GM21717 (cell line): ENCODE measurements around the gene GNG14.
"Not testable (repeated sequence)": the region's sequence is repeated elsewhere in the genome, so short reads cannot be mapped to it uniquely, and the experiment has no call there.

Experiments
- ATAC-seq: cut with Tn5 transposase; IDR thresholded peaks from one replicate; pipeline ENCODE4 v1.9.1; 2021; ENCODE audit warnings: mild to moderate bottlenecking, moderate library complexity; ENCODE audit not compliant: unreplicated experiment

Gene GNG14

DNA sequence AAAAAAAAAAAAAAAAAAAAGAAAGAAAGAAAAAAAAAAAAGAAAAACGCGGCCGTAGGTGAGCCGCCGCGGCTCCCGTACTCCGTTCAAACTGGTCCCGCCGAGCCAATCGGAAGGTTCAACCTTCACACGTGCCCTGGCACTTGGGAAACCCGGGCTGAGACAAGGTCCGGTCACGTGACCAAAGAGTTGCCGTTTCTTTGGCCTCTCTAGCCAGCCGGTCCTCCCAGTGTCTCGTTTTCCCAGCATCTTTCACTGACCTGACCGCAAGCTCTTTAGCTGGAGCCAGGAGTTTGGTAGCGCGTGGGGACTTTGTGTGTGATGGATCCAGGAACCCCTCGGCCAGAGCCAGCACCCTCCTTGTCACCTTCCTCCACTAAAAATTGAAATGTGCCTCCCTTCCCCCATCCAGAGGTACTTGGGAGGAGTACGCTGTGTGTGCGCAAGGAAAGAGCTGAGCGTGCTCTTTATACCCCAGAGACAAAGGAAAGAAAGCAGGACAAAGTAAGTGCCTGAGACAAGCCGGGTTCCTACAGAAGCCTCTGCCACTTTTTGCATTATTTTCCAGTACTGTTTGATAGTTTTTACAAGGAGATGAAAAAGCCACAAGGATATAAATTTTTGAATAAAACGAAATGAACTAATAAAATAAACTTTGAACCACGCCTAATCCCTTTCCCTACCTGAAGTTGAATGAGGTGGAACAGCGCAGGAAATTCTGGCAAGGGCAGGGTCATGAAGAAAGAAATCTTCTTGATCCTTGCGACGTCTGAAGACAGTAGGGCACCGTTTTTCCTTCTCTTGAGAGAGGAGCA, 35.0 kb downstream of the GNG14 start:
- ATAC-seq: peak; percentile 54

DNA sequence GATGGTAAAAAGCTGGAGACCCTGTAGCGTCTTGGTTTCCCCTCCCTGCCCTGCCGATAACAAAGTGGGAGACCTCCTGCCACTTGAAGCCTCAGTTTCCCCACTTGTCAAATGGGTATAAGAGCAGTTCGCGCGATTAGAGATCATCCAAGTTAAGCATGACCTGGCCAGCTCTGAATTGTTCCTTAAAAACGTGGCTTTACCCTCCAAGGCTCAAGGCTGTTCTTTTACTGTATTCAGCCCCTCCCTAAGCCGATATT, 35.5 kb downstream of the GNG14 start:
- ATAC-seq: no peak

DNA sequence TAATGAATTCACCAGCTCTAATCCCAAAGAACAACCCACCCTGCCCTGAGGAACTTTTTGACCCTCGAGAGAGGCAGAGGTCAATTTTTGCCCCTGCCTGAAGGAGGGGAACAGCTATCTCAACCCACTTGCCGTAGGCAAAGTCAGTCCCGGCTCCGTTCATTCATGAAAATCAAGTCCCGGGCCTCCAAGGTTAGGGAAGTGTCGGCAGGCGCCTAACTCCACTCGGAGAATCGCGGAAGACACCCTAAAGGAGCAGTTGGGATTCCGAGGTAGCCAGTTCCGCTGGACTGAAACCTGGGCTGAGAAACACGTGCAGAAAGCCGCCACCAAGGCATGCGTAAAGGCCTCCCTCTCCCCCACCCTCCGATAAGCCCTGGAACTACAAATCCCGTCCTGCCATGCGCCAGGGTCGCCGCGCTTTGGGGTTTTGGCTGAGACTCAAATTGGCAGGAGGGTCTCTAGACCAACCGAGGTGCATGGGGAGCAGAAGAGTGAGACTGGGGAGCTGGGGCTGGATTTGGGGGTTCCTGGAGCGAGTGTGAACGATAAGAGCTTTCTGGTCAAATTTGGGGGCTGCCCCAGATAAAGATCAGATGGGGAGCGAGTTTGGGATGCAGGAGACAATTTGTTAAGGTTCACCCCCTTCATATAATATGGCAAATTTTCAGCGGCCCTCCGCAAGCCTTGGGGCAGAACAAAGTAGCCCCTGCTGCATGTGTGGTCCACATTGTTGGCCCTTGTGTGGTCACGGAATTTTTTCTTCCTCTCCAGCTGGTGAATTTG, 36.0 kb downstream of the GNG14 start, which contains the start of gene TNPO2:
TNPO2 (minus strand) TSS at position 292 of the 786 bp plus-strand sequence. CDS start 2,955 bp downstream, outside the sequence.
- no peak for ATAC-seq

DNA sequence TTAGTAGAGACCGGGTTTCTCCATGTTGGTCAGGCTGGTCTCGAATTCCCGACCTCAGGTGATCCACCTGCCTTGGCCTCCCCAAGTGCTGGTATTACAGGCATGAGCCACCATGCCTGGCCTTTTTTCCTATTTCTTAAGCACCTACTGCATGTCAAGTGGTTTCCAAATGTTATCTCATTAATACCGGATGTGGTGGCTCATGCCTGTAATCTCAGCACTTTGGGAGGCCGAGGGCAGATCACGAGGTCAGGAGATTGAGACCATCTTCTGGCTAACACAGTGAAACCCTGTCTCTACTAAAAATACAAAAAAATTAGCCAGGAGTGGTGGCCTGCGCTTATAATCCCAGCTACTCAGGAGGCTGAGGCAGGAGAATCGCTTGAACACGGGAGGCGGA, 37.8 kb downstream of the GNG14 start:
- ATAC-seq: not testable (repeated sequence)

DNA sequence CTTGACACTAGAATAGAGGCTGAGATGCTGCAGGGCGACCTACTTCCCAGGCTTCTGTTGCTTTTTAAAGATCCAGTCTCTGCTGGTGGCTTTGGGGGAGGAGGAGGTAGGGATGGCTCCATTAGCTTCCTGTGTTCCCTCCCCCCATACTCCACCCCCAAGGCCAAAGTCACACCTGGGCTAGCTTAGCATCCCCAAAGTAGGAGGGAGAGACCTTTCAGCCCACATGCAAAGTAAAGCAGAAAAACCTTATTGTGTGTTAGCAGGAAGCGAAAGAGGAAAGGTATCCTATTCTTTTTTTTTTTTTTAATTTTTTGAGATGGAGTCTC, 39.2 kb downstream of the GNG14 start:
- no peak for ATAC-seq

DNA sequence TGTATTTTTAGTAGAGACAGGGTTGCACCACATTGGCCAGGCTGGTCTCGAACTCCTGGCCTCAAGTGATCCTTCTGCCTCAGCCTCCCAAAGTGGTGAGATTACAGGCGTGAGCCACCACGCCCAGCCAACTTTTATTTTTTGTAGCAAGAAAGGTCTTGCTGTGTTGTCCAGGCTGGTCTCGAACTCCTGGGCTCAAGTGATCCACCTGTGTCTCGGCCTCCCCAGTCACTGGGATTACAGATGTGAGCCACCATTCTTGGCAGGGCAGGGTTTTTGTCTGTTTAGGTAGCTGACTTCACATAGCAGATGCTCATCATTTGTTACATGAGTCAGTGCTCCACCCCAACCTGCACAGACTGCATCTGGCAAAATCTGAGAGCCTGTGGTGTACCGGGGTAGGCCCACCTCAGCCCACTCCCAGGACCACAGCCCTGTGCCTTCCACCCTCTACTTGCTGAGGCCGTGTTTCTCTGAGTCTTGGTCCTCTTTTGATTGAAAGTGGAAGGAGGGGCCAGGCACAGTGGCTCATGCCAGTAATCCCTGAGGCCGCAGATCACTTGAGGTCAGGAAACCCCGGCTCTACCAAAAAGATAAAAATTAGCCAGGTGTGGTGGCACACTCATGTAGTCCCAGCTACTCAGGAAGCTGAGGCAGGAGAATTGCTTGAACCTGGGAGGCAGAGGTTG, 40.1 kb downstream of the GNG14 start:
- ATAC-seq: no peak

DNA sequence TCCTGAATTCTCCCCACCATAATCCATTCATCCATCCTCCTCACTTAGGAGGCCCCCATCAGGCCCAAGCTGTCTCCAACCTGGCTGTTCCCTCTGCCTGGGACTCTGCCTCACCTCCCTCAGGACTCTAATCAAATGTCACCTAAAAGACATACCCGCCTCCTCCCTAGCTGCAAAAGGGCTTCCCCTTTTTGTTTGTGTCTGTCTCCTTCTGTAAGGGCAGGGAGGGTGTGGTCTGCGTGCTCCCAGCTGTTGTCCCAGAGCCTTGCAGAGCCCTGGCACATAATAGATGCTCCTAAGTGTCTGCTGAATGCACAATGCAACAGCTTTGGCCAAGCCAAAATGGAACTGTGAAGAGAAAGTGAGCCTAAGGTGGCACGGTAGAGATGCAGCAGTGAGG, 42.3 kb downstream of the GNG14 start:
- no peak for ATAC-seq

DNA sequence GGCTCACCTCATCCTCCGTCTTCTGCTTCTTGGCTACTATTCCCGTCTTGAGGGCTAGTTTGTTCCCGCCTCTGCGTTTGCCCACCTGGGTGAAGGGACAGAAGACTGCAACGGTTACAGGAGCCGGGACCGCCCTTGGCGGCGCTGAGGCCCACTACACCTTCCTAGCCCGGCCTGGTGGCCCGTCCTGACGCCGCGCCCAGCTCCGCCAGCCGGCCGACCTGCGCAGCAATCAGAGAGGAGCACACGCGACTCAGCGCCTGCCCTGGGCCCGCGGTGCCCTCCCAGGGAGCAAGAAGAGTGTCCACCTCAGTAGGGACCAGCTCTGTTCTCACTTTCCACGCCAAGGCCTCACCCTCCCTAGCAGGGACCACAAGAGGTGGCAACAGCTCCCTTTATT, 43.5 kb downstream of the GNG14 start:
- ATAC-seq: no peak

DNA sequence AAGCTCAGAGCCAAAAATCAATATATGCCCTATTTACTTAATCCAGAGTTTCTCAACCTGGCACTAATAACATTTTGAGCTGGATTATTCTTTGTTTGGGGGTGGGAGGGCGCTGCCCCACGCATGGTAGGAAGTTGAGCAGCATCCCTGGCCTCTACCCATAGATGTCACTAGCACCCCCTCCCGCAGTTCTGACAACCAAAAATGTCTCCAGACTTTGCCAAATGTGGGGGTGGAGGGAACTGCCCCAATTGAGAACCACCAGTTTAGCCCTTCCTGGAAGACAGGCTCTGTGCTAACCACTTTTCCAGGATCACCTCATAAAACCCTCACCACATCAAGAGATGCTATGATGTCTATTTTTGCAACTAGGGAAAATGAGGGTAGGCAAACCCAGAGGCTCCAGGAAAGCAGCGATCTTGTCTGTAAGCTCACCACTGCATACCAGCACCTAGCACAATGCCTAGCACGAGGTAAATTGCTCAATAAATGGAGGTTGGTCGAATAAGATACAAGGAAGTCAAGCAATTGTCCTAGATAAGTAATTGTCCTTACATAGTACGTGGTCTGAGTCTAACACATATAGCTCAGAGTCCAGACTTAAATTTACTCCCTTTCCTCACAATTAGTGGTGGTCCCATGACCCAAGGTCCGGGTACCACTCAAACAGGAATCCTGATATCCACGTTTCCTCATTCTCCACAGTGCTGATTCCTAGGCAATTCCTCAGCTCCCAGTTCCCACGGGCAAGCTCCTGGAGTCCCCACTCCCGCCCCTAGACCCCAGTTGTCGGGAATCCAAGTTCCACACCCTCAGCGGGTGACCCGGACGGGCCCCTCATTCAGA, 45.8 kb downstream of the GNG14 start:
- ATAC-seq: no peak

DNA sequence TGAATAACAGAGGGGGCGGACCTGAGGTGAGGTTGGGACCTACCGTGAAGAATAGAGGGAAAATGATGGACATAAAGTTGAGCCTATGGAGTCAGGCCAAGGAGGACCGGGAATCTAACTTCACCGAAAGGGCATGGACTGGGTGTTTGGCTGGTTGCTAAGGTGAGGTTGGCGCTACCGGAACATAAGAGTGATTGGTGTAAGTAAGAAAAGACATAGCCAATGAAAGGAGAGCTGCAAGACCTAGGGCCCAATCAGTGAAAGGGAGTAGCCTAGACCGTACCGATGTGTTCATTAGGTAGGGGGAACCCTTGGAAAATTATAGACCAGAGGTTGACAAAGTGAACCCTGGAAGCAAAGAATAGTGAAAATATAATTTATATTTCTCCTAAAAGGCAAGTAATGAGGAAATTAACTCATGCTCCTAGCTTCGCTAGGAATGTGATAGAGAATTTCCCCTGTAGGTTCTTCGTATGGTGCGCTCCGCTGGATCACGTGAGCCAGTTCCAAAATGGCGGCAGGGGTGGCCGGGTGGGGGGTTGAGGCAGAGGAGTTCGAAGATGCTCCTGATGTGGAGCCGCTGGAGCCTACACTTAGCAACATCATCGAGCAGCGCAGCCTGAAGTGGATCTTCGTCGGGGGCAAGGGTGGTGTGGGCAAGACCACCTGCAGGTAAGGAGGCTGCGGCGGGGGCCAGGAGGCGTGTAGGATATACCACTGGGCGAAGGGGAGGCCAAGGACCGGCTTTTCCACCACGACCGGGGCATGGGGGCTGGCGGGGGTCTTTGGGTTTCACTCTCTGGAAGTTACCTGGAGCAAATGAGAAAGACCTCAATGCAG, 49.4 kb downstream of the GNG14 start, which contains the start of gene GET3:
GET3 (plus strand) TSS at position 503 of the 840 bp plus-strand sequence; CDS start at position 512, 9 bp downstream.
- peak; percentile 52 for ATAC-seq

DNA sequence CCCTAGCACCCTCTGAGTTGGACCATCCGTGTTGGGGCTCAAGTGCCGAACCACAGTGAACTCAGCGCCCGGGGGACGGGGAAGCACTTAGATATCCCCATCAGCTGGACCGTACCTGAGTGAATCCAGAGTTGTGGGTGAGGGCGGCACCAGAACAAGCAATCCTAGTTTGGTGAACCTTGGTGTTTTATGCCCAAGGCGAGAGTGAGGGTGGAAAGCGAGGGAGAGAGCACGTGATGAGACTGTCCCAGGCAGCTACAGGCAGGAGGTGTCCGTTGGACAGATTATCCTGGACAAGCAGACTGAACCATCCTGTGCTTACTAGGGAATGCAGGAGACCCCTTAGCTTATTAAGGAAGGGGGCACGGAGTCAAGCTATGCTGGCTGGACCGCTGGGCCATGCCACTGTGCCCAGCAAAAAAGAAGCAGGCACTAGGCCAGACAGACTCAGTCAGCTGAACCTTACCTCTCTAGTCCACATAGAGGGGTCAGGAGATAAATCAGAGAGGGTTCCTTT, 50.1 kb downstream of the GNG14 start:
- ATAC-seq: no peak
